Fibroblast of lung (primary cell): Measurements from ENCODE around the gene APBA2. TPM values are rescaled to one million over a fixed set of nuclear protein-coding genes. Genes with fewer than 3 reads are reported as not detected.
A peak's percentile ranks its signal among the peaks of the same experiment; 100 is the strongest.

Source experiments
- DNase-seq, 2 donors: peaks; one replicate each; pipeline versions ENCODE4 v3.0.0 to v3.0.0-alpha.2; 2010; ENCODE audit warnings: low read depth in 2 of 2
- H2AFZ ChIP-seq: 2 replicates; pipeline ENCODE4 v1.5.1; 2012; ENCODE audit warnings: low read length, control low read depth, inconsistent platforms
- H3K27ac ChIP-seq: 2 replicates; pipeline ENCODE4 v1.5.1; 2011; ENCODE audit warnings: low read length, control low read depth; ENCODE audit not compliant: insufficient read depth
- H3K27me3 ChIP-seq: 2 replicates; pipeline ENCODE4 v1.5.1; 2011; ENCODE audit warnings: mild to moderate bottlenecking, low read length; ENCODE audit not compliant: control insufficient read depth, insufficient read depth
- H3K36me3 ChIP-seq: 2 replicates; pipeline ENCODE4 v1.5.1; 2011; ENCODE audit warnings: low read length; ENCODE audit not compliant: control insufficient read depth, insufficient read depth
- H3K4me1 ChIP-seq: 2 replicates; pipeline ENCODE4 v1.5.1; 2011; ENCODE audit warnings: low read length; ENCODE audit not compliant: control insufficient read depth, insufficient read depth; ENCODE audit errors: extremely low read depth
- H3K4me2 ChIP-seq: 2 replicates; pipeline ENCODE4 v1.5.1; 2011; ENCODE audit warnings: low read length, control low read depth; ENCODE audit not compliant: insufficient read depth; ENCODE audit errors: extremely low read depth
- H3K4me3 ChIP-seq, 4 experiments: fragments of 200-600 bp in 1 of 4; sonication (generic) in 1 of 4; replicated peaks in 1 of 4; 2 replicates each; pipeline ENCODE4 v1.5.1; 2011 to 2016; ENCODE audit warnings: low read length in 4 of 4, low read depth in 3 of 4, mild to moderate bottlenecking in 3 of 4, control low read depth in 2 of 4, inconsistent platforms in 1 of 4, mixed read lengths in 1 of 4; ENCODE audit not compliant: insufficient read depth in 1 of 4; ENCODE audit errors: control extremely low read depth in 1 of 4
- H3K79me2 ChIP-seq: 2 replicates; pipeline ENCODE4 v1.5.1; 2012; ENCODE audit warnings: mild to moderate bottlenecking, low read length, inconsistent platforms; ENCODE audit not compliant: control insufficient read depth, insufficient read depth
- H3K9ac ChIP-seq: 2 replicates; pipeline ENCODE4 v1.5.1; 2011; ENCODE audit warnings: mild to moderate bottlenecking, low read length, control low read depth; ENCODE audit not compliant: insufficient read depth
- H3K9me3 ChIP-seq: 2 replicates; pipeline ENCODE4 v1.5.1; 2012; ENCODE audit warnings: low read depth, low read length; ENCODE audit not compliant: control insufficient read depth, insufficient read depth
- H4K20me1 ChIP-seq: 2 replicates; pipeline ENCODE4 v1.5.1; 2011; ENCODE audit warnings: low read length; ENCODE audit not compliant: control insufficient read depth, insufficient read depth; ENCODE audit errors: extremely low read depth
- CTCF ChIP-seq, 2 donors: IDR thresholded peaks in 1 of 2; conservative IDR thresholded peaks in 1 of 2; 1 replicate in 1 of 2; 2 replicates in 1 of 2; pipeline ENCODE4 v1.5.1; 2011 to 2012; ENCODE audit warnings: low read length in 2 of 2, control low read depth in 1 of 2, inconsistent platforms in 1 of 2, low read depth in 1 of 2, mild to moderate bottlenecking in 1 of 2
- EZH2 ChIP-seq: IDR thresholded peaks from 2 replicates; pipeline ENCODE4 v1.5.1; 2012; ENCODE audit warnings: low read length, control low read depth, mild to moderate bottlenecking; ENCODE audit errors: missing control alignments
- polyA plus RNA-seq, 2 donors: library from polyadenylated mRNA; depleted of rRNA in 1 of 2; stranded (reverse) in 1 of 2; unstranded in 1 of 2; fragments of >200 nt; gene quantifications; 2 replicates each; pipeline ENCODE4 v1.2.1, GENCODE V29; 2011 to 2012; ENCODE audit warnings: missing spikeins in 1 of 2
- total RNA-seq: library from RNA; depleted of rRNA; stranded (reverse); fragments of >200 nt; gene quantifications from 2 replicates; pipeline ENCODE4 v1.2.1, GENCODE V29; 2014

Gene APBA2
- total and polyA plus RNA-seq, 2 donors (not counting 1 experiment from before 2014, with no cell fraction given): 9.5 to 20.3 TPM

GRCh38 chr15:29062179-29062591, 176.4 kb downstream of the APBA2 start:
- Histone ChIP-seq H3K9me3 (no peaks in the 10 kb centered on the region), H3K27ac (no peak overlapping the region), H2AFZ (no peak overlapping the region), H4K20me1 (no peaks in the 10 kb centered on the region), H3K27me3 (no peaks in the 10 kb centered on the region), H3K9ac (no peak overlapping the region), H3K79me2 (no peaks in the 10 kb centered on the region), H3K4me2 (no peak overlapping the region), H3K36me3 (no peaks in the 10 kb centered on the region), H3K4me1 (no peaks in the 10 kb centered on the region), H3K4me3 (no peak overlapping the region)
- peak in 1 of 2 donors; percentile 9 for DNase-seq
- TF ChIP-seq CTCF (conservative IDR thresholded peaks at IDR 0.05 in 1 of 2, IDR thresholded peaks at IDR 0.05 in 1 of 2; ENCODE audit: low read depth in 1 of 2, low read length in 2 of 2) (no peak), EZH2 (no peak)

- Histone ChIP-seq H3K4me3 (no peak overlapping the region), H3K9me3 (no peaks in the 10 kb centered on the region), H3K27ac (no peak overlapping the region), H4K20me1 (no peaks in the 10 kb centered on the region), H3K79me2 (no peaks in the 10 kb centered on the region), H3K4me2 (no peak overlapping the region), H3K36me3 (no peaks in the 10 kb centered on the region), H2AFZ (no peak overlapping the region), H3K4me1 (no peaks in the 10 kb centered on the region), H3K9ac (no peak overlapping the region), H3K27me3 (no peaks in the 10 kb centered on the region)
- TF ChIP-seq CTCF (conservative IDR thresholded peaks at IDR 0.05 in 1 of 2, IDR thresholded peaks at IDR 0.05 in 1 of 2; ENCODE audit: low read depth in 1 of 2, low read length in 2 of 2) (no peak), EZH2 (no peak)
- DNase-seq: no peak
Observed at GRCh38 chr15:29062626-29063025, 176.9 kb downstream of the APBA2 start.

GRCh38 chr15:29063646-29064045, 177.9 kb downstream of the APBA2 start:
- H4K20me1 ChIP-seq: no peaks in the 10 kb centered on the region
- no peak for TF ChIP-seq EZH2
- TF ChIP-seq CTCF (conservative IDR thresholded peaks at IDR 0.05 in 1 of 2, IDR thresholded peaks at IDR 0.05 in 1 of 2; ENCODE audit: low read depth in 1 of 2, low read length in 2 of 2): no peak
- DNase-seq: no peak
- no peak overlapping the region for H3K4me2 ChIP-seq
- no peaks in the 10 kb centered on the region for H3K36me3 ChIP-seq
- H3K79me2 ChIP-seq: no peaks in the 10 kb centered on the region
- H3K4me3 ChIP-seq: no peak overlapping the region
- H3K9me3 ChIP-seq: no peaks in the 10 kb centered on the region
- no peak overlapping the region for H3K27ac ChIP-seq
- H3K27me3 ChIP-seq: no peaks in the 10 kb centered on the region
- no peak overlapping the region for H2AFZ ChIP-seq
- no peak overlapping the region for H3K9ac ChIP-seq
- H3K4me1 ChIP-seq: no peaks in the 10 kb centered on the region
